ENCODE data around the gene TLL2. TPM values are rescaled to one million over a fixed set of nuclear protein-coding genes. Genes with fewer than 3 reads are reported as not detected.

Gene TLL2
- total and polyA plus RNA-seq, 9 of the 15 experiments (the other 6 are each of a cell fraction or from before 2014, with no cell fraction given) = 0.09 TPM; not detected in 8

DNA sequence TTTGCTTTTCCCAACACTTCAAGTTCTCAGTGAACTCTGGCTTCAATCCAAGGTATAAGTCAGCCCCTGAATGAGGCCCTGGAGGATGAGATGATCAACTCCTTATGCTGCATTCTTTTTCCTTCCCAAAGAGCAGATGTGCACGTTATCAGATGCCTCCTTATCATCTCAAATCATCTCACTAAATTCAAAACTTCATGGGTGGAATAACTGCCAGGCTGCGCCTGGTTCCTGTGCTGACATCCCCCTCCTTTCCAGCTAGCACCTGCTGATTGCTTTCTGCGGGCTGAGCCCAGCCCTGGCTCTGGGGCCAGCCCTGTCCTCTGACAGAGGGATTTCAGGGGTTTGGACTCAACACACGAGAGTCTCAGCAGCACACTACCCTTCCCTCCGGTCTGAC, 44.9 kb downstream of the TLL2 start:
- Histone ChIP-seq H3K27ac (ENCODE audit: extremely low read depth, low read depth, low read length) (no peak overlapping the region), H3K36me3 (ENCODE audit: control insufficient read depth, insufficient read depth, low read length) (no peaks in the 10 kb centered on the region), H4K20me1 (replicated peaks; ENCODE audit: control insufficient read depth, insufficient read depth, low read length) (no peaks in the 10 kb centered on the region; the same call in 1 of the 2 replicates), H3K9me1 (ENCODE audit: control insufficient read depth, insufficient read depth, low read length) (no peaks in the 10 kb centered on the region), H3K27me3 (ENCODE audit: control insufficient read depth in 2 of 2, insufficient read depth in 2 of 2, low read length in 2 of 2) (peaks cover 0 to 9% of the 10 kb centered on the region in 2 experiments; a peak in 2 of 5 replicates), H3K9ac (ENCODE audit: insufficient read depth in 1 of 2, low read depth in 2 of 2, low read length in 2 of 2) (no peak overlapping the region), H3K9me3 (replicated peaks; ENCODE audit: control insufficient read depth, insufficient read depth, low read depth, low read length) (no peaks in the 10 kb centered on the region), H3K79me2 (ENCODE audit: control insufficient read depth, insufficient read depth, low read length) (no peaks in the 10 kb centered on the region), H3K4me1 (replicated peaks in 1 of 2; ENCODE audit: control insufficient read depth in 2 of 2, insufficient read depth in 2 of 2, low read length in 2 of 2) (no peaks in the 10 kb centered on the region), H3K4me2 (ENCODE audit: insufficient read depth, low read length) (no peak overlapping the region), H3K4me3 (no peak overlapping the region), H2AFZ (ENCODE audit: low read depth, low read length) (no peak overlapping the region)
- in situ Hi-C loops (cut with MboI) (no loop called here), intact Hi-C loops (cut with micrococcal nuclease) (no loop called here)
- ATAC-seq (no peak), FAIRE-seq (no peak), DNase-seq (ENCODE audit: extremely low read depth in 1 of 4, low spot score in 3 of 4) (no peak)
- POLR2A ChIA-PET = no interaction called here
- CTCF ChIA-PET (ENCODE audit: low intra/inter-chr PET ratio) = no interaction called here
- BruUV-seq (replicated peaks) = no TSS peak
- WGBS (ENCODE audit: insufficient coverage, low coverage, missing lambda C conversion rate) = 0% methylated on average over 4 of the region's 5 CpGs
- TF ChIP-seq ZNF197 (CRISPR knock-in tag; IDR thresholded peaks at IDR 0.05; ENCODE audit: low read depth) (no peak), EWSR1 (IDR thresholded peaks at IDR 0.05; ENCODE audit: borderline replicate concordance, low read depth, partially characterized antibody) (no peak), STAT5B (CRISPR knock-in tag; IDR thresholded peaks at IDR 0.05) (no peak), ZNF766 (CRISPR knock-in tag; conservative IDR thresholded peaks at IDR 0.05) (no peak), GTF2F1 (IDR thresholded peaks at IDR 0.05; ENCODE audit: low read depth, low read length) (no peak), ZSCAN29 (IDR thresholded peaks at IDR 0.05) (no peak), DACH1 (IDR thresholded peaks at IDR 0.05; ENCODE audit: partially characterized antibody) (no peak), ZNF184 (CRISPR knock-in tag; IDR thresholded peaks at IDR 0.05) (no peak)
- TF ChIP-seq, protein P1, sequence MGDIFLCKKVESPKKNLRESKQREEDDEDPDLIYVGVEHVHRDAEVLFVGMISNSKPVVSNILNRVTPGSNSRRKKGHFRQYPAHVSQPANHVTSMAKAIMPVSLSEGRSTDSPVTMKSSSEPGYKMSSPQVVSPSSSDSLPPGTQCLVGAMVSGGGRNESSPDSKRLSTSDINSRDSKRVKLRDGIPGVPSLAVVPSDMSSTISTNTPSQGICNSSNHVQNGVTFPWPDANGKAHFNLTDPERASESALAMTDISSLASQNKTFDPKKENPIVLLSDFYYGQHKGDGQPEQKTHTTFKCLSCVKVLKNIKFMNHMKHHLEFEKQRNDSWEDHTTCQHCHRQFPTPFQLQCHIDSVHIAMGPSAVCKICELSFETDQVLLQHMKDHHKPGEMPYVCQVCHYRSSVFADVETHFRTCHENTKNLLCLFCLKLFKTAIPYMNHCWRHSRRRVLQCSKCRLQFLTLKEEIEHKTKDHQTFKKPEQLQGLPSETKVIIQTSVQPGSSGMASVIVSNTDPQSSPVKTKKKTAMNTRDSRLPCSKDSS (IDR thresholded peaks at IDR 0.05; ENCODE audit: low read depth, partially characterized antibody) = no peak
- TF ChIP-seq, protein P2, sequence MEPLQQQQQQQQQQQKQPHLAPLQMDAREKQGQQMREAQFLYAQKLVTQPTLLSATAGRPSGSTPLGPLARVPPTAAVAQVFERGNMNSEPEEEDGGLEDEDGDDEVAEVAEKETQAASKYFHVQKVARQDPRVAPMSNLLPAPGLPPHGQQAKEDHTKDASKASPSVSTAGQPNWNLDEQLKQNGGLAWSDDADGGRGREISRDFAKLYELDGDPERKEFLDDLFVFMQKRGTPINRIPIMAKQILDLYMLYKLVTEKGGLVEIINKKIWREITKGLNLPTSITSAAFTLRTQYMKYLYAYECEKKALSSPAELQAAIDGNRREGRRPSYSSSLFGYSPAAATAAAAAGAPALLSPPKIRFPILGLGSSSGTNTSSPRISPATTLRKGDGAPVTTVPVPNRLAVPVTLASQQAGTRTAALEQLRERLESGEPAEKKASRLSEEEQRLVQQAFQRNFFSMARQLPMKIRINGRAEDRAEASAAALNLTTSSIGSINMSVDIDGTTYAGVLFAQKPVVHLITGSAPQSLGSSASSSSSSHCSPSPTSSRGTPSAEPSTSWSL (CRISPR knock-in tag; IDR thresholded peaks at IDR 0.05; ENCODE audit: borderline replicate concordance) = no peak
- TF ChIP-seq, protein P3, sequence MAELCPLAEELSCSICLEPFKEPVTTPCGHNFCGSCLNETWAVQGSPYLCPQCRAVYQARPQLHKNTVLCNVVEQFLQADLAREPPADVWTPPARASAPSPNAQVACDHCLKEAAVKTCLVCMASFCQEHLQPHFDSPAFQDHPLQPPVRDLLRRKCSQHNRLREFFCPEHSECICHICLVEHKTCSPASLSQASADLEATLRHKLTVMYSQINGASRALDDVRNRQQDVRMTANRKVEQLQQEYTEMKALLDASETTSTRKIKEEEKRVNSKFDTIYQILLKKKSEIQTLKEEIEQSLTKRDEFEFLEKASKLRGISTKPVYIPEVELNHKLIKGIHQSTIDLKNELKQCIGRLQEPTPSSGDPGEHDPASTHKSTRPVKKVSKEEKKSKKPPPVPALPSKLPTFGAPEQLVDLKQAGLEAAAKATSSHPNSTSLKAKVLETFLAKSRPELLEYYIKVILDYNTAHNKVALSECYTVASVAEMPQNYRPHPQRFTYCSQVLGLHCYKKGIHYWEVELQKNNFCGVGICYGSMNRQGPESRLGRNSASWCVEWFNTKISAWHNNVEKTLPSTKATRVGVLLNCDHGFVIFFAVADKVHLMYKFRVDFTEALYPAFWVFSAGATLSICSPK (IDR thresholded peaks at IDR 0.05; ENCODE audit: borderline replicate concordance) = no peak
- TF ChIP-seq, protein P4, sequence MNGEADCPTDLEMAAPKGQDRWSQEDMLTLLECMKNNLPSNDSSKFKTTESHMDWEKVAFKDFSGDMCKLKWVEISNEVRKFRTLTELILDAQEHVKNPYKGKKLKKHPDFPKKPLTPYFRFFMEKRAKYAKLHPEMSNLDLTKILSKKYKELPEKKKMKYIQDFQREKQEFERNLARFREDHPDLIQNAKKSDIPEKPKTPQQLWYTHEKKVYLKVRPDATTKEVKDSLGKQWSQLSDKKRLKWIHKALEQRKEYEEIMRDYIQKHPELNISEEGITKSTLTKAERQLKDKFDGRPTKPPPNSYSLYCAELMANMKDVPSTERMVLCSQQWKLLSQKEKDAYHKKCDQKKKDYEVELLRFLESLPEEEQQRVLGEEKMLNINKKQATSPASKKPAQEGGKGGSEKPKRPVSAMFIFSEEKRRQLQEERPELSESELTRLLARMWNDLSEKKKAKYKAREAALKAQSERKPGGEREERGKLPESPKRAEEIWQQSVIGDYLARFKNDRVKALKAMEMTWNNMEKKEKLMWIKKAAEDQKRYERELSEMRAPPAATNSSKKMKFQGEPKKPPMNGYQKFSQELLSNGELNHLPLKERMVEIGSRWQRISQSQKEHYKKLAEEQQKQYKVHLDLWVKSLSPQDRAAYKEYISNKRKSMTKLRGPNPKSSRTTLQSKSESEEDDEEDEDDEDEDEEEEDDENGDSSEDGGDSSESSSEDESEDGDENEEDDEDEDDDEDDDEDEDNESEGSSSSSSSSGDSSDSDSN (IDR thresholded peaks at IDR 0.05; ENCODE audit: borderline replicate concordance in 1 of 2, low read depth in 2 of 2, low read length in 2 of 2) = no peak

Measured in K562 (cell line).